ENCODE results near the gene TBXAS1.

Gene TBXAS1

DNA sequence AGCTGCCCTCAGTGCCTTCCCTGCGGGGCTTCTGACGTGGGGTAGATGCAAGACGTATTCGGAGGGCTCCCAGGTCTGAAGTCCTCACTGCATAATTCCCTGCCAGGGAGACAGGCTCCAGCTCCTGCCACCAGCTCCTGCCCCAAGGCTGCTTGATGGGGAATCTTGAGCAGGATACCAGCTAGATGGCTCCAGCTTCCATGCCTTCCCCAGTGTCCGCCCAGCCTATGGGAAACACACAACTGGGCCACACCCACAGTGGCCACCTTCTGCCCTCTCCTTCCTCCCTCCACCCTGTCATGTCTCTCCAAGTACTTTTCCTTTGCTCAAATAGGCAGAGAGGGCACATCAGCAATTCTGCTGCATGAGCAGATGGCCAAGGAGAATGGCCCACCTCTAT is 137.9 kb downstream of the TBXAS1 start:
- Histone ChIP-seq H2AFZ (ENCODE audit: low read depth, low read length, severe bottlenecking) (no peak overlapping the region), H3K27ac (ENCODE audit: low read depth, low read length) (no peak overlapping the region), H3K4me2 (ENCODE audit: low read depth, low read length, poor library complexity, severe bottlenecking) (no peak overlapping the region), H3K4me3 (ENCODE audit: insufficient read depth, low read length, poor library complexity, severe bottlenecking) (no peak overlapping the region), H4K20me1 (ENCODE audit: low read depth, low read length) (no peaks in the 10 kb centered on the region), H3K79me2 (ENCODE audit: insufficient read depth, low read length) (no peaks in the 10 kb centered on the region), H3K9me3 (ENCODE audit: insufficient read depth, low read length) (no peaks in the 10 kb centered on the region), H3F3A (ENCODE audit: insufficient read depth) (no peaks in the 10 kb centered on the region), H3K36me3 (ENCODE audit: low read length) (no peaks in the 10 kb centered on the region), H3K27me3 (ENCODE audit: low read length) (no peaks in the 10 kb centered on the region), H3K9me2 (replicated peaks; ENCODE audit: insufficient read depth, low read length) (no peaks in the 10 kb centered on the region), H3K9ac (ENCODE audit: low read length) (no peak overlapping the region)
- TF ChIP-seq EZH2phosphoT487 (conservative IDR thresholded peaks at IDR 0.05; ENCODE audit: low read length), result no peak
- TF ChIP-seq, protein P1, sequence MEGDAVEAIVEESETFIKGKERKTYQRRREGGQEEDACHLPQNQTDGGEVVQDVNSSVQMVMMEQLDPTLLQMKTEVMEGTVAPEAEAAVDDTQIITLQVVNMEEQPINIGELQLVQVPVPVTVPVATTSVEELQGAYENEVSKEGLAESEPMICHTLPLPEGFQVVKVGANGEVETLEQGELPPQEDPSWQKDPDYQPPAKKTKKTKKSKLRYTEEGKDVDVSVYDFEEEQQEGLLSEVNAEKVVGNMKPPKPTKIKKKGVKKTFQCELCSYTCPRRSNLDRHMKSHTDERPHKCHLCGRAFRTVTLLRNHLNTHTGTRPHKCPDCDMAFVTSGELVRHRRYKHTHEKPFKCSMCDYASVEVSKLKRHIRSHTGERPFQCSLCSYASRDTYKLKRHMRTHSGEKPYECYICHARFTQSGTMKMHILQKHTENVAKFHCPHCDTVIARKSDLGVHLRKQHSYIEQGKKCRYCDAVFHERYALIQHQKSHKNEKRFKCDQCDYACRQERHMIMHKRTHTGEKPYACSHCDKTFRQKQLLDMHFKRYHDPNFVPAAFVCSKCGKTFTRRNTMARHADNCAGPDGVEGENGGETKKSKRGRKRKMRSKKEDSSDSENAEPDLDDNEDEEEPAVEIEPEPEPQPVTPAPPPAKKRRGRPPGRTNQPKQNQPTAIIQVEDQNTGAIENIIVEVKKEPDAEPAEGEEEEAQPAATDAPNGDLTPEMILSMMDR (IDR thresholded peaks at IDR 0.05; ENCODE audit: insufficient read depth, low read length, poor library complexity, severe bottlenecking), result no peak

DNA sequence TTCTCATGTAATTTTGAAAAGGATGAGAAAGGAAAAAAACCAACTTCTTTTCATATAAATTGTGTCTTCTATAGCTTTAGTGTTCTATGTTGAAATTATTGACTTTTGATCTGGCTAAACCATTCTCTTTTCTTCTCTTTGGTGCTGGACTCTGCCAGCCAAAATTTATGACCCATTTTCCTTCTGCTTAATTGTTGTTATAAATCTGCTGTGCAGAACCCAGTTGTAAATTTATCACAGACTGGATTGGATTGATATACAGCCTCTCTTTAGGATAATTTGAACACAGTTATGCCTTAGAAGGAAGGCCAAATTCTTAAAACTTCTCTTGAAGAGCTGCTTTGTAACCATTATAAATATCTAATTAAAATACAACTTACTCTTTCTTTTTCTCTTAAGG is 139.9 kb downstream of the TBXAS1 start:
- H3K9me2 ChIP-seq (replicated peaks; ENCODE audit: insufficient read depth, low read length), result no peaks in the 10 kb centered on the region
- H3K9ac ChIP-seq (ENCODE audit: low read length), result no peak overlapping the region
- no peaks in the 10 kb centered on the region for H3F3A ChIP-seq (ENCODE audit: insufficient read depth)
- no peaks in the 10 kb centered on the region for H4K20me1 ChIP-seq (ENCODE audit: low read depth, low read length)
- H3K27me3 ChIP-seq (ENCODE audit: low read length), result no peaks in the 10 kb centered on the region
- H3K27ac ChIP-seq (ENCODE audit: low read depth, low read length), result no peak overlapping the region
- no peaks in the 10 kb centered on the region for H3K9me3 ChIP-seq (ENCODE audit: insufficient read depth, low read length)
- H3K36me3 ChIP-seq (ENCODE audit: low read length), result no peaks in the 10 kb centered on the region
- no peaks in the 10 kb centered on the region for H3K79me2 ChIP-seq (ENCODE audit: insufficient read depth, low read length)
- no peak overlapping the region for H3K4me2 ChIP-seq (ENCODE audit: low read depth, low read length, poor library complexity, severe bottlenecking)
- no peak overlapping the region for H3K4me3 ChIP-seq (ENCODE audit: insufficient read depth, low read length, poor library complexity, severe bottlenecking)
- H2AFZ ChIP-seq (ENCODE audit: low read depth, low read length, severe bottlenecking), result no peak overlapping the region
- TF ChIP-seq, protein P1 (IDR thresholded peaks at IDR 0.05; ENCODE audit: insufficient read depth, low read length, poor library complexity, severe bottlenecking), result no peak
- TF ChIP-seq EZH2phosphoT487 (conservative IDR thresholded peaks at IDR 0.05; ENCODE audit: low read length), result no peak

DNA sequence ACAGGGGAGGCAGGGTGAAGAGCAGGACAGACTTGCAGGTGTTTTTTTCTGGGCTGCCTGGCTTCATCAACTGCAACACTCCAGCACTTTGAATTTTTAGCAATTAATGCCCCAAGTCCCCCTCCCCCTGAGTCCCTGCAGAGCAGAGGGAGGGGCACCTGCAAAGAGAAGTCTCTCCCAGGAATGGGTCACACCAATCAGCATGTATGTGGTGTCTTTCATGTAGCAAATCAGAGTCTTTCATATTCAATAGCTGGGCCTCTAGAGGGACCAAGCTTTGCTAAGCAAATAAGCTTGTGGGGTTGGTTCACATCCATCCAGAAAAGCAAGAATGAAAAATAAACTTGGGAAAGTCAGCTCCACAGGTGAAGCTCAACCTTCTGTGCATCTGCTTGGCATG is 143.0 kb downstream of the TBXAS1 start:
- Histone ChIP-seq H4K20me1 (ENCODE audit: low read depth, low read length) (no peaks in the 10 kb centered on the region), H3K27ac (ENCODE audit: low read depth, low read length) (no peak overlapping the region), H3K9me2 (replicated peaks; ENCODE audit: insufficient read depth, low read length) (no peaks in the 10 kb centered on the region), H3K9me3 (ENCODE audit: insufficient read depth, low read length) (no peaks in the 10 kb centered on the region), H3K4me3 (ENCODE audit: insufficient read depth, low read length, poor library complexity, severe bottlenecking) (no peak overlapping the region), H2AFZ (ENCODE audit: low read depth, low read length, severe bottlenecking) (no peak overlapping the region), H3K4me2 (ENCODE audit: low read depth, low read length, poor library complexity, severe bottlenecking) (no peak overlapping the region), H3F3A (ENCODE audit: insufficient read depth) (no peaks in the 10 kb centered on the region), H3K79me2 (ENCODE audit: insufficient read depth, low read length) (no peaks in the 10 kb centered on the region), H3K36me3 (ENCODE audit: low read length) (no peaks in the 10 kb centered on the region), H3K9ac (ENCODE audit: low read length) (no peak overlapping the region), H3K27me3 (ENCODE audit: low read length) (no peaks in the 10 kb centered on the region)
- no peak for TF ChIP-seq EZH2phosphoT487 (conservative IDR thresholded peaks at IDR 0.05; ENCODE audit: low read length)
- TF ChIP-seq, protein P1 (IDR thresholded peaks at IDR 0.05; ENCODE audit: insufficient read depth, low read length, poor library complexity, severe bottlenecking), result no peak
